ENCODE data around the gene MTMR3.

GRCh38 chr22:29940526-29940925 is 57.6 kb downstream of the MTMR3 start:
- TF ChIP-seq, protein P1, sequence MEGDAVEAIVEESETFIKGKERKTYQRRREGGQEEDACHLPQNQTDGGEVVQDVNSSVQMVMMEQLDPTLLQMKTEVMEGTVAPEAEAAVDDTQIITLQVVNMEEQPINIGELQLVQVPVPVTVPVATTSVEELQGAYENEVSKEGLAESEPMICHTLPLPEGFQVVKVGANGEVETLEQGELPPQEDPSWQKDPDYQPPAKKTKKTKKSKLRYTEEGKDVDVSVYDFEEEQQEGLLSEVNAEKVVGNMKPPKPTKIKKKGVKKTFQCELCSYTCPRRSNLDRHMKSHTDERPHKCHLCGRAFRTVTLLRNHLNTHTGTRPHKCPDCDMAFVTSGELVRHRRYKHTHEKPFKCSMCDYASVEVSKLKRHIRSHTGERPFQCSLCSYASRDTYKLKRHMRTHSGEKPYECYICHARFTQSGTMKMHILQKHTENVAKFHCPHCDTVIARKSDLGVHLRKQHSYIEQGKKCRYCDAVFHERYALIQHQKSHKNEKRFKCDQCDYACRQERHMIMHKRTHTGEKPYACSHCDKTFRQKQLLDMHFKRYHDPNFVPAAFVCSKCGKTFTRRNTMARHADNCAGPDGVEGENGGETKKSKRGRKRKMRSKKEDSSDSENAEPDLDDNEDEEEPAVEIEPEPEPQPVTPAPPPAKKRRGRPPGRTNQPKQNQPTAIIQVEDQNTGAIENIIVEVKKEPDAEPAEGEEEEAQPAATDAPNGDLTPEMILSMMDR (IDR thresholded peaks at IDR 0.05; ENCODE audit: borderline replicate concordance, extremely low read depth, low read length, poor library complexity, severe bottlenecking), result no peak
- no peak for TF ChIP-seq EZH2 (IDR thresholded peaks at IDR 0.05; ENCODE audit: borderline replicate concordance, low read depth, low read length, severe bottlenecking)
